Measurements from ENCODE around the gene KRTAP5-1.

Gene KRTAP5-1

DNA sequence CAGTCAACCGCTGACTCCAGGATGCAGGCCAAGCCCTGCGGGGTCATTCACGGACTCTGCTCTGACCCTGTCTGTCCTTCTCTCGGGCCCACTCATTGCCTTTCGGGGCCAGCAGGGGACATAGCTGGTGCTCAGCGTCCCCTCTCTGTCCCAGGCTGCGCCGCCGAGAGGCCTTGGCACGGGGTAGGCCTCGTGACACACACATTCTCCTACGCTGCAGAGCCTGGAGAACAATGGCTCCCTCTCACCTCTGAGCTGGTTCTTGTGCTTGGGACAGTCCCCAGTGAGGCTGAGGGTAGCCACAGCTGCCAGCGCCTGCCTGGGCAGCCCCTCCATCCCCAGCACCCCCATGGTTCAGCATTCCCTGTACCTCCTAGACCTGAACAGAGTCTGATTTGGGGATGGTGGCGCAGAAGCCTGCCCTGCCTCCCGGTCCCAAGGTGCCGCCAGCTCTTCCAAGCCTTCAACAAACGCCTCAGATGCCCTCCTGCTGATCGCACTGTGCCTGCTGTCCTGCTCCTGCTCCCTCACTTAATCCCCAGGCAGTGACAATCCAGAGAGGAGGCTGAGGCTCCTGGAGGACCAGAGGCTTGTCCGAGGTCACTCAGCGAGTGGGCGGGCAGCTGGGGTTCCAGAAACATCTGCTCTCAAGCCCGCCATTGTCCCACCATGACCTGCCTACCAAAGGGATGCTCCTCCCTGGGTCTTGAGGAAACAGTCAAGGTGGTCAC is 43.4 kb downstream of the KRTAP5-1 start:
- no peak for DNase-seq

DNA sequence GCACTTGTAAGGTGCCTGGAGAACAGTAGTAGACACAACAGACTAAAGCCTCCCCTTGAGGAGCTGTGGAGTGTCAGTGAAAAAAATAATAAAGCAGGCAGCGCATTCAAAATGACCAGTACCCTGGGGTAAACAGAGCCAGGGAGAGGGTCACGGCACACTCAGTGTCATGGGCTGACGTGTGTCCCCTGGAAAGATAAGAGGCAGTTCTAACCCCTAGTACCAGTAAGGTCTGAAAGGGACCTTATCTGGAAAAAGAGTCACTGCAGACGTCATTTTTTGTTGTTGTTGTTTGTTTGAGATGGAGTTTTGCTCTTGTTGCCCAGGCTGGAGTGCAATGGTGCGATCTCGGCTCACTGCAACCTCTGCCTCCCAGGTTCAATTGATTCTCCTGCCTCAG is 45.0 kb downstream of the KRTAP5-1 start:
- DNase-seq, result no peak

- DNase-seq, result no peak
Observed at GRCh38 chr11:1538153-1538552, 46.9 kb downstream of the KRTAP5-1 start.

DNA sequence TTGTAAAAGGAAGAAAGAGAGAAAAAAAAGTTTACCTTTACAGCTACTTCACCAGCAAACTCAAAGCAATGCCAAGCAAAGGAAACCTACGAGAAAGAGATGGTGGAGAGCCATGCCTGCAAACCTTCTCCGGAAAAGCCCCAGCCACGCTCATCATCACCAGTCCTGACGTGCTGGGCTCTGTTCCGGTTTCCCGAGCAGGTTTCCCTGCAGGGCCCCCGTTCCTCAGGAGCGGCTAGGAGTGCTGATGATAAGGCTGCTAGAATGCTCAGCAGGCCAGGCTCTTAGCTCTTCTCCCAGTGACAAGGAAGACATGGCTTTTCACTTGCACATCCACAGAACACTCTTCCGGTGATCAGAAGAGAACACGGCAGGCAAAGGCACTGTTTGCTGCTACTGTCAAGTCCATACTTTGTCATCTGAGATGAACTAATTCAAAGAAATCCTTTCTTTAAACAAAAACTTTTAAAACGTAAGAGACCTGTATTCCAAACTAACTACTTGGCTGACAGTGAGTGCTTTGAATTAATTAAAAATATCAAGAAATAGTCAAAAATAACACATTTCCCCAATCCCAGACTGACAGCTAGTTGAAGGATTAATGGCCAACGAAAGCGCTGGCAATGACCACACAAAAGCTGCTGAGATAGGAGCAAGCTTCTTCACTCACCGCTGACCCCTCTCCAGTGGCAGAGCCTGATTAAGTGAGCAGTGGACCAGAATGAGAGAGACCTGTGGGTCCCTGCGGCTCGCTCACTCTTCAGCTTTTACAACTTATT is 48.8 kb downstream of the KRTAP5-1 start:
- no peak for DNase-seq

DNA sequence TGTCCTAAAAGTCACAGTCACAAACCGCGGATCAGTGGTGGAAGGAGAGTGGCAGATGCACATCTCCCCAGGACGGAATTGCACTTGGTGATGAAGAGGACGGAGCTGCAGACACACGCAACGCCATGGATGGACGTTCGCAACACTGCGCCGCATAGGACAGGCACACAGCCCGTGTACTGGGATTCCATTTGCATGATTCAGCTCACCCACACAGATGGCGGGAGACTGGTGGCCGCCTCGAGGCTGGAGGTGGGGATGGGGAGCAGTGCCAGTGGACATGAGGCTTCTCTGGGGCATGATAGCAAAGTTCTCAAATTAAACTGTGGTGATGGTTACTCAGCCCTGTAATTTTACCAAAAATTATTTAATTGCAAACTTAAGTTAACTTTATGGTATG is 50.4 kb downstream of the KRTAP5-1 start:
- DNase-seq, result no peak

Data from stimulated activated CD4-positive, alpha-beta T cell treated with anti-CD3 and anti-CD28 coated beads, Interleukin-4, amount 100 ng/mL, for 1 hour (primary cell).